Duodenal mucosa (tissue), 2 donors: Measurements from ENCODE around the gene KIF6.

Experiments used
- H3K27ac ChIP-seq: one replicate; pipeline ENCODE4 v1.7.0; 2013; ENCODE audit warnings: low read depth, low read length
- H3K27me3 ChIP-seq, 2 donors: one replicate each; pipeline ENCODE4 v1.7.0; 2013; ENCODE audit warnings: low read length in 2 of 2, control low read depth in 1 of 2; ENCODE audit not compliant: insufficient read depth in 2 of 2, control insufficient read depth in 1 of 2
- H3K36me3 ChIP-seq, 2 donors: one replicate each; pipeline ENCODE4 v1.7.0; 2013; ENCODE audit warnings: low read length in 2 of 2, control low read depth in 1 of 2; ENCODE audit not compliant: insufficient read depth in 2 of 2, control insufficient read depth in 1 of 2
- H3K4me1 ChIP-seq, 2 donors: one replicate each; pipeline ENCODE4 v1.7.0; 2013; ENCODE audit warnings: low read length in 2 of 2, control low read depth in 1 of 2; ENCODE audit not compliant: insufficient read depth in 2 of 2, control insufficient read depth in 1 of 2
- H3K4me3 ChIP-seq, 2 donors: one replicate each; pipeline ENCODE4 v1.7.0; 2013; ENCODE audit warnings: low read length in 2 of 2, low read depth in 1 of 2
- H3K9ac ChIP-seq, 2 donors: one replicate each; pipeline ENCODE4 v1.7.0; 2013; ENCODE audit warnings: low read length in 2 of 2, low read depth in 1 of 2
- H3K9me3 ChIP-seq, 2 donors: one replicate each; pipeline ENCODE4 v1.7.0; 2013; ENCODE audit warnings: low read length in 2 of 2, control low read depth in 1 of 2; ENCODE audit not compliant: control insufficient read depth in 1 of 2

The KIF6 gene

GRCh38 chr6:39540454-39540853 lies 184.8 kb downstream of the KIF6 start:
- Histone ChIP-seq H3K4me1 (no peaks in the 10 kb centered on the region), H3K27me3 (no peaks in the 10 kb centered on the region), H3K4me3 (no peak overlapping the region), H3K36me3 (no peaks in the 10 kb centered on the region), H3K9me3 (no peaks in the 10 kb centered on the region), H3K27ac (no peak overlapping the region), H3K9ac (no peak overlapping the region)

GRCh38 chr6:39530201-39530759 lies 194.9 kb downstream of the KIF6 start:
- Histone ChIP-seq H3K9me3 (no peaks in the 10 kb centered on the region), H3K9ac (no peak overlapping the region), H3K36me3 (no peaks in the 10 kb centered on the region), H3K27ac (no peak overlapping the region), H3K4me3 (no peak overlapping the region), H3K4me1 (peaks cover 0 to 2% of the 10 kb centered on the region in 2 donors), H3K27me3 (no peaks in the 10 kb centered on the region)

GRCh38 chr6:39527792-39528564 lies 197.2 kb downstream of the KIF6 start:
- H3K27me3 ChIP-seq: no peaks in the 10 kb centered on the region
- H3K36me3 ChIP-seq: no peaks in the 10 kb centered on the region
- H3K9me3 ChIP-seq: no peaks in the 10 kb centered on the region
- no peak overlapping the region for H3K27ac ChIP-seq
- no peak overlapping the region for H3K4me3 ChIP-seq
- H3K9ac ChIP-seq: no peak overlapping the region
- H3K4me1 ChIP-seq: peaks cover 0 to 2% of the 10 kb centered on the region in 2 donors

- Histone ChIP-seq H3K4me3 (no peak overlapping the region), H3K27ac (no peak overlapping the region), H3K4me1 (no peaks in the 10 kb centered on the region)
Observed at GRCh38 chr6:39524007-39524406, 201.2 kb downstream of the KIF6 start.

GRCh38 chr6:39521958-39522357 lies 203.2 kb downstream of the KIF6 start:
- no peaks in the 10 kb centered on the region for H3K9me3 ChIP-seq
- H3K9ac ChIP-seq: no peak overlapping the region
- H3K27ac ChIP-seq: no peak overlapping the region
- no peak overlapping the region for H3K4me3 ChIP-seq
- H3K27me3 ChIP-seq: peaks cover 0 to 4% of the 10 kb centered on the region in 2 donors
- no peaks in the 10 kb centered on the region for H3K4me1 ChIP-seq
- H3K36me3 ChIP-seq: no peaks in the 10 kb centered on the region

More at GRCh38 chr6:39524007-39524406, 201.2 kb downstream of the KIF6 start:
- Histone ChIP-seq H3K27me3 (no peaks in the 10 kb centered on the region), H3K36me3 (no peaks in the 10 kb centered on the region), H3K9me3 (no peaks in the 10 kb centered on the region), H3K9ac (no peak overlapping the region)

- Histone ChIP-seq H3K9ac (no peak overlapping the region), H3K36me3 (no peaks in the 10 kb centered on the region), H3K27me3 (peaks cover 0 to 4% of the 10 kb centered on the region in 2 donors), H3K4me3 (no peak overlapping the region), H3K27ac (no peak overlapping the region), H3K9me3 (no peaks in the 10 kb centered on the region), H3K4me1 (no peaks in the 10 kb centered on the region)
Observed at GRCh38 chr6:39520916-39521315, 204.3 kb downstream of the KIF6 start.

- Histone ChIP-seq H3K9ac (no peak overlapping the region), H3K9me3 (no peaks in the 10 kb centered on the region), H3K27me3 (peaks cover 0 to 4% of the 10 kb centered on the region in 2 donors), H3K36me3 (no peaks in the 10 kb centered on the region), H3K4me1 (no peaks in the 10 kb centered on the region), H3K27ac (no peak overlapping the region), H3K4me3 (no peak overlapping the region)
Observed at GRCh38 chr6:39520411-39520810, 204.8 kb downstream of the KIF6 start.

- Histone ChIP-seq H3K27me3 (peaks cover 0 to 4% of the 10 kb centered on the region in 2 donors), H3K36me3 (no peaks in the 10 kb centered on the region), H3K9me3 (no peaks in the 10 kb centered on the region), H3K9ac (no peak overlapping the region), H3K27ac (no peak overlapping the region), H3K4me3 (no peak overlapping the region), H3K4me1 (no peaks in the 10 kb centered on the region)
Observed at GRCh38 chr6:39518221-39518620, 207.0 kb downstream of the KIF6 start.

GRCh38 chr6:39517756-39518155 lies 207.5 kb downstream of the KIF6 start:
- Histone ChIP-seq H3K9ac (no peak overlapping the region), H3K27ac (no peak overlapping the region), H3K9me3 (no peaks in the 10 kb centered on the region), H3K4me3 (no peak overlapping the region), H3K36me3 (no peaks in the 10 kb centered on the region), H3K27me3 (peaks cover 0 to 4% of the 10 kb centered on the region in 2 donors), H3K4me1 (no peaks in the 10 kb centered on the region)

- Histone ChIP-seq H3K27ac (no peak overlapping the region), H3K9me3 (no peaks in the 10 kb centered on the region), H3K36me3 (no peaks in the 10 kb centered on the region), H3K27me3 (peaks cover 0 to 4% of the 10 kb centered on the region in 2 donors), H3K4me3 (no peak overlapping the region), H3K9ac (no peak overlapping the region), H3K4me1 (no peaks in the 10 kb centered on the region)
Observed at GRCh38 chr6:39516471-39516870, 208.7 kb downstream of the KIF6 start.
